ENCODE measurements around the gene ANO4.

- TF ChIP-seq ZNF449 (tag by site-specific recombination; IDR thresholded peaks at IDR 0.05) (no peak), CTCF (tag by site-specific recombination; IDR thresholded peaks at IDR 0.05) (no peak), ZNF701 (tag by site-specific recombination; IDR thresholded peaks at IDR 0.05) (no peak), KLF17 (tag by site-specific recombination; IDR thresholded peaks at IDR 0.05) (no peak), ZNF148 (tag by site-specific recombination; IDR thresholded peaks at IDR 0.05; ENCODE audit: borderline replicate concordance) (no peak), ZNF513 (tag by site-specific recombination; IDR thresholded peaks at IDR 0.05) (no peak), ZNF426 (tag by site-specific recombination; IDR thresholded peaks at IDR 0.05) (no peak), REST (tag by site-specific recombination; IDR thresholded peaks at IDR 0.05) (no peak), YY1 (tag by site-specific recombination; IDR thresholded peaks at IDR 0.05) (no peak)
These were observed 711 bp downstream of the ANO4 start for GRCh38 chr12:100795174-100795799.

Measured in HEK293 (cell line).